Putamen (tissue), 1 donor: ENCODE measurements around the gene RETN.
A peak's percentile ranks its signal among the peaks of the same experiment; 100 is the strongest.

ENCODE experiments used
- DNase-seq: peaks from one replicate; pipeline ENCODE4 v3.0.0-alpha.2; 2016; ENCODE audit warnings: low spot score

RETN gene

DNA sequence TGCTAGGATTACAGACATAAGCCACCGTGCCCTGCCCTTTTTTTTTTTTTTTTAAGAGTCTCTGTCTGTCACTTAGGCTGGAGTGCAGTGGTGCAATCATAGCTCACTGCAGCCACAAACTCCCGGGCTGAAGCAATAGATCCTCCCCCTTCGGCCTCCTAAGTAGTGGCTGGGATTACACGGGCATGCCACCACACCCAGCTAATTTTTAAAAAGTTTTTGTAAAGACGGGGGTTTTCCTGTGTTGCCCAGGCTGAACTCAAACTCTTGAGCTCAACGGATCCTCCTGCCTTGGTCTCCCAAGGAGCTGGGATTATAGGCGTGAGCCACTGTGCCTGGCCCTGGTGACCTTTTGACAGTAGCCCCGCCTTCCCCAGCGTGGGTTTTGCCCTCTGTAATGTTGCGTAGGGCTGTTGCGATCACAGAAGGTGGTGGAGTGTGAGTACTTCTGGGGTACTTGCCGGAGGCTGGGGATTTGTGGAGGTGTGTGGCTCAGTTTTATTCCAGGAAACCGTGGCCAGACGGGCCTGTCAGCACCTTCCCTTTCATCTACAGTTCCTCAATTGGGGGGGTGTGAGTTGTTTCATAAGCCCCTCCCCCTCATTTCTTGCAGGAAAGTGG is 11.6 kb upstream of the RETN start:
- no peak for DNase-seq

DNA sequence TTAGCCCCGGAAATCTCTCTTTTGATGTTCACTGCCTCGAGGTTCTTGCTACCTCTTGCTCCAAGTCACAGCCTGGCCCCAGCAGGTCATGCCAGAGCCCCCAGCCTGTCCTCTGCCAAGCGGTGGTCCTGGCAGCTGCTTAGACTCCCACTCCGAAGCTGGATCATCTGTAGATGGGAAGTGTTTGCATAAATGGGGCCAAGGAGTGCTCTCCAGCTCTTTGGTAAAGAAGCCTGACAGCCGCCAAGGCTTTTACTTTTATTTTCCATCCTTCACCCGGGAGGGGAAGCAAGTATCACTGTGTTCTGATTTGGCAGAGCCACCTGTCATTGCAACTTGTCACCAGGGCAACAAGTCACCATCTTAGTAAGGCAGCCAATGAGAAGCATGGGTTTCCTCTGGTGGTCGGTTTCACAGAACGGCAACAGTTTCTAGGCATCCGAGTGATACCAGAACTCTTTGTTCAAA is 10.6 kb upstream of the RETN start:
- DNase-seq: no peak

DNA sequence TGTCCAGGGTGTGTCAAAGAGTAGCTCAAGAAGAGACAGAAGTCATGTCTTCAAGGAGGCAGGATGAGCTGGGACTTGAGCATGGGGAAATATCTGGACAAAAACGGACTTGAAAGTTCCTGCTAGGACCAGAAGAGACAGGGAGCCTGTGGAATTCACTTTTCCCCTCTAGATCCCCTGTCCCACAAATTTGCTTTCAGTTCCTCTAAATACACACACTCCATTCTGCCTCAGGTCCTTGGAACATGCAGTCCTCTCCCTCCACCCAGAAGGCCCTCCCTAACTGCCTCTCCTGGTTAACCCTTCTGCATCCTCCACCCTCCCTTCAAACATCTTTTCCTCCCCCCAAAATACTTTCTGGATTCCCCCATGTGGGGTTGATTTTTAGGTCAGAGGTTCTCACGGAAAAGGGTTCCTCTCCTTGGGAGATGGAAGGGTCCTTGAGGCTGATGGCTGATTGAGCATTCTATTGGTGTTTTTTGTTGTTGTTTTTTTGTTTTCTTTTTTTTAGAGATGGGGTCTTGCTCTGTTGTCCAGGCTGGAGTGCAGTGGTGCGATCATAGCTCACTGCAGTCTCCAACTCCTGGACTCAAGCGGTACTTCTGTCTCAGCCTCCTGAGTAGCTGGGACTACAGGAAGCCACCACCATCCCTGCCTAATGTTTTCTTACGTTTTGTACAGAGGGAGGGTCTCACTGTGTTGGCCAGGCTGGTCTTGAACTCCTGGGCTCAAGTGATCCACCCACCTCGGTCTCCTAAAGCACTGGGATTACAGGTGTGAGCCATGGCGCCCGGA is 6.9 kb upstream of the RETN start:
- no peak for DNase-seq

DNA sequence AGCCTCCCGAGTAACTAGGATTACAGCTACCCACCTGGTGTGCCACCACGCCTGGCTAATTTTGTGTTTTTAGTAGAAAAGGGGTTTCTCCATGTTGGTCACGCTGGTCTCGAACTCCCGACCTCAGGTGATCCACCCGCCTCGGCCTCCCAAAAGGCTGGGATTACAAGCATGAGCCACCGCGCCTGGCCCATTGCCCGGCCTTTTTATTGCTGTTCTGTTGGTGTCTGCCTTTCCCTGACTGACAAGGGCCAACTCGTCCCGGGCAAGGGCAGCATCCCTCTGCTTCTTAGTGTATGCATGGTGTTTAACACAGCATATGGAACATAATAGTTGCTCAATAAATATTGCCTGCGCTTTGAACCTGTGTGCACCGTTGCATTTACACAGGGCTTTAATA is 6.2 kb upstream of the RETN start:
- DNase-seq: no peak

GRCh38 chr19:7663706-7664105 is 5.1 kb upstream of the RETN start:
- no peak for DNase-seq

DNA sequence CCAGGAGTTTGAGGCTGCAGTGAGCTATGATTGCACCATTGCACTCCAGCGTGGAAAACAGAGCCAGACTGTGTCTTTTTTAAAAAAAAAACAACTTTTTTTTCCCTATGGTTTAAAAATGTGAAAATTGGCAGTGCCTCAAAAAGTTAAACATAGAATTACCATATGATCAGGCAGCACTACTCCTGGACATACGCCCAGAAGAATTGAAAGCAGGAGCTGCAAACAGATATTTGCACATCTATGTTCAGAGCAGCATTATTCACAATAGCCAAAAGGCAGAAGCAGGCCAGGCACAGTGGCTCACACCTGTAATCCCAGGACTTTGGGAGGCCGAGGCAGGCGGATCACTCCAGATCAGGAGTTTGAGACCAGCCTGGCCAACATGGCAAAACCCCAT is 3.8 kb upstream of the RETN start:
- DNase-seq: no peak

DNA sequence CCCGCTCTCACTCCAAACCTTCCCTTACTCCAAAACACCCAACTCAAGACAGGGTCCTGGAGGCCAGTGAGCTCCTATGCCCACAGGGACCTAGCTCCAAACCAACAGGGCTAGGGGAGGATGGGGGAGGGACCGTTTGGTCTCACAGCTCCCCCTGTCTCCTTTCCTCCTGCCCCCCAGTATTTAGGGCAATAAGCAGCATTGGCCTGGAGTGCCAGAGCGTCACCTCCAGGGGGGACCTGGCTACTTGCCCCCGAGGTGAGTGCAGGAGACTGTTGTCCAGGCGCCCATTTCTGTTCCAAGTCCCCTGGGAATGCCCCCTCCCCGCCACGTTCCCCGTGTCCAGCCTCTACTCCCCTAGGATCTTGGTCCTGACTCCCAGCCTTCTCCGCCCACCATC is 792 bp downstream of the RETN start:
- no peak for DNase-seq

DNA sequence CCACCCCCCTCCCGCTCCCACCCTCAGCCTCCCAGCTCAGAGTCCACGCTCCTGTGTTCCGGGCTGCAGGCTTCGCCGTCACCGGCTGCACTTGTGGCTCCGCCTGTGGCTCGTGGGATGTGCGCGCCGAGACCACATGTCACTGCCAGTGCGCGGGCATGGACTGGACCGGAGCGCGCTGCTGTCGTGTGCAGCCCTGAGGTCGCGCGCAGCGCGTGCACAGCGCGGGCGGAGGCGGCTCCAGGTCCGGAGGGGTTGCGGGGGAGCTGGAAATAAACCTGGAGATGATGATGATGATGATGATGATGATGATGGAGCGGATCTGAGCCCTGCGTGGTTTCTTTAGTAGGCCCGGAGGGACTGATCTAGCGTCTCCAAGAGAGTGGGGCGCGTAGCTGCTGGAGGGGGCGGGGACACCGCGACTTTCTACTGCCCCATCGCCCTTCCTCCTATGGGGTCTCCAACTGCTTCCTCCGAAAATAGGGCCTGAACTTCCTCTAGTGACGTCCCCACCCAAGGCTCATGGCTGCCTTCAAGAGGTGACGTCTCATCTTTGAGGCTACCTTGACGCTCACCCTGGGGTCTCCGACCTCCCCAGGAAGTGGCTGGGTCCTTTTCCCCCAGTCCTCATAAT is 1.4 kb downstream of the RETN start:
- peak; percentile 24 for DNase-seq

GRCh38 chr19:7670790-7671189 is 1.9 kb downstream of the RETN start:
- no peak for DNase-seq

GRCh38 chr19:7672522-7672921 is 3.7 kb downstream of the RETN start:
- DNase-seq: no peak

GRCh38 chr19:7674010-7675005 is 5.5 kb downstream of the RETN start:
- DNase-seq: no peak

DNA sequence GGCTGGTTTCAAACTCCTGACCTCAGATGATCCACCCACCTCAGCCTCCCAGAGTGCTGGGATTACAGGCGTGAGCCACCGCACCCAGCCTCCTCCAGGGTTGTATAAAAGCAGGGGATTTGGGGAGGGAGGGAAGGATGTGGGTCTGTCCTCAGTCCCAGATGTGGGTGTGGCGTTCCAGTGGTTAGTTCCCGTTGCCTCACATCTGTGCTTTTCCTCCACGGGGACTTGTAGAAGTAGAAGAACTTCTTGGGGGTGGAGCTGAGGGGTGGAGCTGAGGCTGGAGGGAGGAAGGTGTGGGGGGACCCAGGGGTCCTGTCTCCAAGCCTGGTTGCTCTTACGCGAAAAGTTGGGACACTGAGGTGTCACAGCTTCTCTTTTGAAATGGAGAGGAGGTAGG is 7.5 kb downstream of the RETN start:
- no peak for DNase-seq

- no peak for DNase-seq
Observed at GRCh38 chr19:7676854-7677253, 8.0 kb downstream of the RETN start, which contains the start of gene MCEMP1. Gene MCEMP1 (plus strand): TSS chr19:7677090. CDS start chr19:7677121, 31 bp downstream.

GRCh38 chr19:7677669-7678311 is 8.9 kb downstream of the RETN start:
- no peak for DNase-seq

- DNase-seq: peak; percentile 18
Observed at GRCh38 chr19:7678971-7679751, 10.3 kb downstream of the RETN start.

DNA sequence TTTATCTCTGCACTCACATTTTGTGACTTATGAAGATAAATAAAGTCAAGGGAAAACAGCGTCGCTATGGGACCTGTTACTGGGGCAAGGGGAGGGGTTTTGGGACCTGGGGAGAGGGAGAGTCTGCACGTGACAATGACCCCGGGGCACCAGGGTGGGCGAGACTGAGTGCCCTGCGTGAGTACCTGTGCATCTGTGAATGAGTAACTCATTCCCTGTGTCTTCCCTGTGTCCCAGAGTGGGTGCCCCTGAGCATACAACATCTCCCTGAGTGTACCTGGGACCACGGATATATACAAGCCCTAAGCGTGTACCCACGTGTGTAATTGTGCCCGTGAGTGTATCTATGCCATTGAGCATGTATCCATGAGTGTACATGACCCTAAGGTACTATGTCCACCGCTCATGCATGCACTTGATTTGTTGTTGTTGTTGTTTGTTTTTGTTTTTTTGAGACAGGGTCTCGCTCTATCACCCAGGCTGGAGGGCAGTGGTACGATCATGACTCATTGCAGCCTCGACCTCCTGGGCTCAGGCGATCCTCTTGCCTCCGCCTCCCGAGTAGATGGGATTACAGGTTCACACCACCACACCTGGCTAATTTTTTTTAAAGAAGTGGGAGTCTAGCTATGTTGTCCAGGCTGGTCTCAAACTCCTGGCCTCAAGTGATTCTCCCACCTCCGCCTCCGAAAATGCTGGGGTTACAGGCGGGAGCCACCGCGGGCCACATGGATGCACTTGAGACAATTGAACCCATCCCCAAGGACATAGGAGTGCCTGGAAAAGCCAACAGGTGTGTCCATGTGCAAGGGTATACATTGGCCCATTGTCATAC is 11.1 kb downstream of the RETN start:
- no peak for DNase-seq

- peak; percentile 81 for DNase-seq
Observed at GRCh38 chr19:7680606-7681339, 11.9 kb downstream of the RETN start, which contains the start of gene TRAPPC5. Gene TRAPPC5 (plus strand): TSS chr19:7680833. CDS start chr19:7682254, 1,421 bp downstream.

- DNase-seq: peak; percentile 70
Observed at GRCh38 chr19:7681340-7682174, 12.7 kb downstream of the RETN start.
